T47D (cell line): Measurements from ENCODE around the gene PRR23C.

ENCODE experiments used
- DNase-seq, 2 experiments: peaks; one replicate each; pipeline versions ENCODE4 v3.0.0 to v3.0.0-alpha.2; 2011 to 2012; ENCODE audit warnings: low read depth in 1 of 2, low spot score in 1 of 2
- JUND ChIP-seq: IDR thresholded peaks from 2 replicates; pipeline ENCODE4 v1.6.1; 2012; ENCODE audit warnings: low read depth
- in situ Hi-C: cut with HindIII; loops from 2 replicates; pipeline ENCODE4 v1.10.0; 2016; ENCODE audit warnings: low sequenced_read_pairs, low pct_unique_long_range_greater_than_20kb

The PRR23C gene

GRCh38 chr3:139024968-139025367 is 19.7 kb downstream of the PRR23C start:
- no peak for DNase-seq
- TF ChIP-seq JUND, result no peak
- in situ Hi-C loops, result no loop called here

- DNase-seq, result no peak
- no peak for TF ChIP-seq JUND
- in situ Hi-C loops, result no loop called here
Measured at GRCh38 chr3:139020868-139021234, 23.8 kb downstream of the PRR23C start, which contains the start of gene PRR23B. Gene PRR23B, minus strand, starts transcription at chr3:139020926. Its CDS starts 265 bp downstream, at chr3:139020661.

- no peak for TF ChIP-seq JUND
- in situ Hi-C loops, result no loop called here
- DNase-seq, result no peak
Measured at GRCh38 chr3:139020036-139020867, 24.4 kb downstream of the PRR23C start.

GRCh38 chr3:139016430-139017048 is 28.2 kb downstream of the PRR23C start:
- TF ChIP-seq JUND, result no peak
- in situ Hi-C loops, result no loop called here

GRCh38 chr3:139006051-139006716 is 38.5 kb downstream of the PRR23C start, which contains the start of gene PRR23A:
Gene PRR23A, minus strand, starts transcription at chr3:139006268. Its CDS starts 0 bp downstream, at chr3:139006268.
- DNase-seq, result no peak
- in situ Hi-C loops, result no loop called here
- TF ChIP-seq JUND, result no peak

More at GRCh38 chr3:139016430-139017048, 28.2 kb downstream of the PRR23C start:
- DNase-seq, result no peak

- in situ Hi-C loops, result no loop called here
- TF ChIP-seq JUND, result no peak
Measured at GRCh38 chr3:139005356-139005993, 39.2 kb downstream of the PRR23C start.

GRCh38 chr3:138995706-138996105 is 49.0 kb downstream of the PRR23C start:
- no peak for TF ChIP-seq JUND
- in situ Hi-C loops, result no loop called here
- DNase-seq, result no peak

More at GRCh38 chr3:139005356-139005993, 39.2 kb downstream of the PRR23C start:
- no peak for DNase-seq
